Measurements from ENCODE around the gene VLDLR.
"Not testable (repeated sequence)": the region's sequence is repeated elsewhere in the genome, so short reads cannot be mapped to it uniquely, and the experiment has no call there.

Gene VLDLR

DNA sequence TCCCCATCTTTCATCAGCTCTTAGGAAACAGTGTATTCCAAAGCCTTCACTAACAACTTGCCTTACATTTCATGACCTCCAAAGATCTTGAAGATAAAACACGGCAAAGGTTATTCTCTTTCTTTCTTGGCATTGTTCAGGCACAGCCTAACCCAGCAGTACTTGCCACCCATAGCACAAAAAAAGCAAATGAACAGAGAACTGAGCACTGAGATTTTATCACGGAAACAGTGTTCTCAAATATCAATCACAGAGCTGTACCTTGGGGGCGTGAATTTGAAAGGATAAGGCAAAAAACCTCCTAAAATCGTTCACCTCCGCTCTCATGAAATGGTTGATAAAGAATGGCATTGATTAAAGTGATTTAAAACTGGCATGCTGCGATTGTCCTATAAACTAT, 78.8 kb downstream of the VLDLR start:
- Histone ChIP-seq H3K36me3 (ENCODE audit: control insufficient read depth in 5 of 5, insufficient read depth in 5 of 5, low read length in 5 of 5) (no peaks in the 10 kb centered on the region), H3K27me3 (ENCODE audit: control insufficient read depth in 5 of 5, insufficient read depth in 4 of 5, low read length in 5 of 5) (no peaks in the 10 kb centered on the region), H3K4me1 (ENCODE audit: control insufficient read depth in 5 of 5, insufficient read depth in 5 of 5, low read length in 5 of 5) (peaks cover 0 to 33% (median 22%) of the 10 kb centered on the region in 5 donors), H3K4me3 (ENCODE audit: low read depth in 1 of 5, low read length in 5 of 5) (no peak overlapping the region), H3K9me3 (ENCODE audit: control insufficient read depth in 5 of 5, low read length in 5 of 5) (no peaks in the 10 kb centered on the region), H3K27ac (ENCODE audit: low read depth, low read length) (no peak overlapping the region), H3K9ac (ENCODE audit: low read length in 5 of 5) (no peak overlapping the region)

DNA sequence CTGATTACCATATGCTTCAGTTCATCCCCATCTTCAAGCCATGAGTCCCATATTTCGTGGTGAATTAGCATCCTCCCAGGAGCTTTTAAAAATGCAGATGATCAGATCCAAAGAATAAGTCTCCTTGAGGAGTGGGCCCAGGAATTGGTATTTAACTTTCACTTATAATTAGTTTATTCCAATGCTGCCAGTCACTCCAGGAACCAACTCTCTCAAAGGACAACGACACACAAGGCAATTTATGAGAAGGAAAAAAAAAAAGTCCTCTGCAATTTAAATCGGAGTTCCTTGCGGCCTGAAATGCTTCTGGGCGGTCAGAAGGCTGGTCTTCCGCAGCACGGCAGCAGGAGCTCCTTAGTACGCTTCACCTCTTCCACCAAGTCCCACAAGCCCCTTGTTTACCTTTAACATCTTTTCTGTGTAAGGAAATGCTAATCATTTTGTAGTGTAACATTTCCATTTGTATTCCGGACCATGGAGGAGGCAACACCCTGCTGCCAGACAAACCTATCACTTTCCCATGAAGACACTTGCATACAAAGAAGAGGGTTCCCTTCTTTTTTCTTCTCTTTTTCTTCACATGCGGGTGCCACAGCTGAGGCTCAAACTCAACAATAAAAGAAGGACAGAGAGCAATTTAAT, 79.4 kb downstream of the VLDLR start:
- H3K27ac ChIP-seq (ENCODE audit: low read depth, low read length) = no peak overlapping the region
- no peak overlapping the region for H3K4me3 ChIP-seq (ENCODE audit: low read depth in 1 of 5, low read length in 5 of 5)
- H3K4me1 ChIP-seq (ENCODE audit: control insufficient read depth in 5 of 5, insufficient read depth in 5 of 5, low read length in 5 of 5) = peaks cover 0 to 33% (median 22%) of the 10 kb centered on the region in 5 donors
- no peaks in the 10 kb centered on the region for H3K27me3 ChIP-seq (ENCODE audit: control insufficient read depth in 5 of 5, insufficient read depth in 4 of 5, low read length in 5 of 5)
- H3K9me3 ChIP-seq (ENCODE audit: control insufficient read depth in 5 of 5, low read length in 5 of 5) = no peaks in the 10 kb centered on the region
- H3K36me3 ChIP-seq (ENCODE audit: control insufficient read depth in 5 of 5, insufficient read depth in 5 of 5, low read length in 5 of 5) = no peaks in the 10 kb centered on the region
- H3K9ac ChIP-seq (ENCODE audit: low read length in 5 of 5) = no peak overlapping the region

- Histone ChIP-seq H3K4me3 (ENCODE audit: low read depth in 1 of 5, low read length in 5 of 5) (no peak overlapping the region), H3K4me1 (ENCODE audit: control insufficient read depth in 5 of 5, insufficient read depth in 5 of 5, low read length in 5 of 5) (peaks cover 0 to 23% (median 13%) of the 10 kb centered on the region in 5 donors), H3K27ac (ENCODE audit: low read depth, low read length) (no peak overlapping the region), H3K36me3 (ENCODE audit: control insufficient read depth in 5 of 5, insufficient read depth in 5 of 5, low read length in 5 of 5) (no peaks in the 10 kb centered on the region), H3K9ac (ENCODE audit: low read length in 5 of 5) (no peak overlapping the region), H3K27me3 (ENCODE audit: control insufficient read depth in 5 of 5, insufficient read depth in 4 of 5, low read length in 5 of 5) (no peaks in the 10 kb centered on the region), H3K9me3 (ENCODE audit: control insufficient read depth in 5 of 5, low read length in 5 of 5) (no peaks in the 10 kb centered on the region)
Observed at GRCh38 chr9:2704504-2704903, 82.9 kb downstream of the VLDLR start.

DNA sequence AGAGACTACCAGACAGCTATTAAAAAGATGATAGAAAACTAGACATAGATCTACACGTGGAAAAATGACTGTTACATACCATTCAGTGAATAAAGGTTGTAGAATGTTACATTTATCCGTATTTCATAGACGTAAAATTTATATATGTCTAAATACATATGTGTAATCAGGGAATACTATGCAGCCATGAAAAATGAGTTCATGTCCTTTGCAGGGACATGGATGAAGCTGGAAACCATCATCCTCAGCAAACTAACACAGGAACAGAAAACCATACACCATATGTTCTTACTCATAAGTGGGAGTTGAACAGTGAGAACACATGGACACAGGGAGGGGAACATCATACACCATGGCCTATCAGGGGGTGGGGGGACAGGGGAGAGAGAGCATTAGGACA, 85.7 kb downstream of the VLDLR start:
- not testable (repeated sequence) for H3K9ac ChIP-seq (ENCODE audit: low read length in 5 of 5); H3K9me3 ChIP-seq (ENCODE audit: control insufficient read depth in 5 of 5, low read length in 5 of 5); H3K27me3 ChIP-seq (ENCODE audit: control insufficient read depth in 5 of 5, insufficient read depth in 4 of 5, low read length in 5 of 5); H3K36me3 ChIP-seq (ENCODE audit: control insufficient read depth in 5 of 5, insufficient read depth in 5 of 5, low read length in 5 of 5); H3K4me3 ChIP-seq (ENCODE audit: low read depth in 1 of 5, low read length in 5 of 5); H3K27ac ChIP-seq (ENCODE audit: low read depth, low read length); H3K4me1 ChIP-seq (ENCODE audit: control insufficient read depth in 5 of 5, insufficient read depth in 5 of 5, low read length in 5 of 5)
